Stimulated activated memory B cell treated with anti-CD40 and anti-IgM and Interleukin-4, amounts not matched to agents 10 μg/mL and 1 μg/mL and 100 μg/mL, for 72 hours (primary cell): Measurements from ENCODE around the gene MYPOP.
"Not testable (repeated sequence)": the region's sequence is repeated elsewhere in the genome, so short reads cannot be mapped to it uniquely, and the experiment has no call there.

Experiments used
- ATAC-seq: fragments of 150-1000 bp; cut with Tn5 transposase; 2 replicates; pipeline ENCODE4 v1.10.0; 2021
- H3K27ac Mint-ChIP-seq: one replicate; pipeline ENCODE4 v1.8.0; 2022; ENCODE audit warnings: mild to moderate bottlenecking, mixed read lengths
- H3K27me3 Mint-ChIP-seq: one replicate; pipeline ENCODE4 v1.8.0; 2022; ENCODE audit warnings: mixed read lengths
- H3K36me3 Mint-ChIP-seq: one replicate; pipeline ENCODE4 v1.8.0; 2022; ENCODE audit warnings: mixed read lengths
- H3K4me1 Mint-ChIP-seq: one replicate; pipeline ENCODE4 v1.8.0; 2022; ENCODE audit warnings: mixed read lengths
- H3K4me3 Mint-ChIP-seq: one replicate; pipeline ENCODE4 v1.8.0; 2022; ENCODE audit warnings: mild to moderate bottlenecking, moderate library complexity, mixed read lengths
- H3K9me3 Mint-ChIP-seq: one replicate; pipeline ENCODE4 v1.8.0; 2022; ENCODE audit warnings: mixed read lengths

The MYPOP gene

GRCh38 chr19:45881082-45881908, 21.1 kb downstream of the MYPOP start:
- Mint-ChIP-seq H3K4me1 (peaks cover 32% of the 10 kb centered on the region), H3K4me3 (no peak overlapping the region), H3K9me3 (no peaks in the 10 kb centered on the region), H3K27me3 (peaks cover 49% of the 10 kb centered on the region), H3K36me3 (peaks cover 15% of the 10 kb centered on the region), H3K27ac (peak overlapping the region; percentile 0)
- no peak for ATAC-seq

- no peak overlapping the region for H3K4me3 Mint-ChIP-seq
- peaks cover 15% of the 10 kb centered on the region for H3K36me3 Mint-ChIP-seq
- no peaks in the 10 kb centered on the region for H3K9me3 Mint-ChIP-seq
- ATAC-seq, result no peak
- H3K4me1 Mint-ChIP-seq, result peaks cover 34% of the 10 kb centered on the region
- peaks cover 62% of the 10 kb centered on the region for H3K27me3 Mint-ChIP-seq
- H3K27ac Mint-ChIP-seq, result no peak overlapping the region
Observed at GRCh38 chr19:45879971-45880370, 22.4 kb downstream of the MYPOP start.

- Mint-ChIP-seq H3K4me3 (no peak overlapping the region), H3K36me3 (peaks cover 15% of the 10 kb centered on the region), H3K4me1 (peaks cover 34% of the 10 kb centered on the region), H3K27ac (no peak overlapping the region), H3K27me3 (peaks cover 71% of the 10 kb centered on the region), H3K9me3 (no peaks in the 10 kb centered on the region)
- no peak for ATAC-seq
Observed at GRCh38 chr19:45879055-45879454, 23.4 kb downstream of the MYPOP start.

GRCh38 chr19:45878043-45878794, 24.2 kb downstream of the MYPOP start:
- Mint-ChIP-seq H3K27me3 (peaks cover 75% of the 10 kb centered on the region), H3K4me3 (no peak overlapping the region), H3K27ac (no peak overlapping the region), H3K4me1 (peaks cover 27% of the 10 kb centered on the region), H3K36me3 (peaks cover 10% of the 10 kb centered on the region), H3K9me3 (no peaks in the 10 kb centered on the region)
- no peak for ATAC-seq

GRCh38 chr19:45876411-45877197, 25.8 kb downstream of the MYPOP start:
- H3K9me3 Mint-ChIP-seq, result no peaks in the 10 kb centered on the region
- ATAC-seq, result peak; percentile 21
- peaks cover 4% of the 10 kb centered on the region for H3K36me3 Mint-ChIP-seq
- H3K4me3 Mint-ChIP-seq, result no peak overlapping the region
- H3K4me1 Mint-ChIP-seq, result peaks cover 13% of the 10 kb centered on the region
- H3K27ac Mint-ChIP-seq, result no peak overlapping the region
- peaks cover 70% of the 10 kb centered on the region for H3K27me3 Mint-ChIP-seq

- Mint-ChIP-seq H3K4me1 (peaks cover 9% of the 10 kb centered on the region), H3K4me3 (no peak overlapping the region), H3K27me3 (peaks cover 65% of the 10 kb centered on the region), H3K9me3 (no peaks in the 10 kb centered on the region), H3K36me3 (no peaks in the 10 kb centered on the region), H3K27ac (no peak overlapping the region)
- peak; percentile 57 for ATAC-seq
Observed at GRCh38 chr19:45876161-45876410, 26.3 kb downstream of the MYPOP start.

- H3K36me3 Mint-ChIP-seq, result no peaks in the 10 kb centered on the region
- peak overlapping the region; percentile 13 for H3K4me3 Mint-ChIP-seq
- peaks cover 9% of the 10 kb centered on the region for H3K4me1 Mint-ChIP-seq
- H3K9me3 Mint-ChIP-seq, result no peaks in the 10 kb centered on the region
- no peak overlapping the region for H3K27ac Mint-ChIP-seq
- no peak for ATAC-seq
- H3K27me3 Mint-ChIP-seq, result peaks cover 55% of the 10 kb centered on the region
Observed at GRCh38 chr19:45874620-45874966, 27.8 kb downstream of the MYPOP start.

- no peaks in the 10 kb centered on the region for H3K36me3 Mint-ChIP-seq
- H3K27ac Mint-ChIP-seq, result no peak overlapping the region
- H3K9me3 Mint-ChIP-seq, result no peaks in the 10 kb centered on the region
- peaks cover 9% of the 10 kb centered on the region for H3K4me1 Mint-ChIP-seq
- no peak overlapping the region for H3K4me3 Mint-ChIP-seq
- peaks cover 45% of the 10 kb centered on the region for H3K27me3 Mint-ChIP-seq
- no peak for ATAC-seq
Observed at GRCh38 chr19:45873219-45873772, 29.1 kb downstream of the MYPOP start.

- Mint-ChIP-seq H3K4me1 (peaks cover 9% of the 10 kb centered on the region), H3K4me3 (no peak overlapping the region), H3K36me3 (no peaks in the 10 kb centered on the region), H3K27ac (no peak overlapping the region), H3K27me3 (peaks cover 36% of the 10 kb centered on the region), H3K9me3 (no peaks in the 10 kb centered on the region)
- no peak for ATAC-seq
Observed at GRCh38 chr19:45872095-45872919, 30.1 kb downstream of the MYPOP start.

- H3K27me3 Mint-ChIP-seq, result peaks cover 23% of the 10 kb centered on the region
- H3K4me3 Mint-ChIP-seq, result no peak overlapping the region
- no peak for ATAC-seq
- H3K27ac Mint-ChIP-seq, result no peak overlapping the region
- no peaks in the 10 kb centered on the region for H3K36me3 Mint-ChIP-seq
- peaks cover under 1% of the 10 kb centered on the region for H3K4me1 Mint-ChIP-seq
- H3K9me3 Mint-ChIP-seq, result no peaks in the 10 kb centered on the region
Observed at GRCh38 chr19:45870798-45871197, 31.6 kb downstream of the MYPOP start.

- not testable (repeated sequence) for ATAC-seq, H3K27ac Mint-ChIP-seq, H3K4me3 Mint-ChIP-seq, H3K9me3 Mint-ChIP-seq, H3K36me3 Mint-ChIP-seq
- peaks cover 16% of the 10 kb centered on the region for H3K4me1 Mint-ChIP-seq
- H3K27me3 Mint-ChIP-seq, result peaks cover 26% of the 10 kb centered on the region
Observed at GRCh38 chr19:45867241-45867640, 35.2 kb downstream of the MYPOP start.

GRCh38 chr19:45866400-45867176, 35.8 kb downstream of the MYPOP start:
- ATAC-seq, result no peak
- Mint-ChIP-seq H3K9me3 (no peaks in the 10 kb centered on the region), H3K27ac (no peak overlapping the region), H3K27me3 (peaks cover 26% of the 10 kb centered on the region), H3K4me3 (no peak overlapping the region), H3K4me1 (peaks cover 22% of the 10 kb centered on the region), H3K36me3 (no peaks in the 10 kb centered on the region)

GRCh38 chr19:45865269-45865948, 37.0 kb downstream of the MYPOP start:
- H3K36me3 Mint-ChIP-seq, result peaks cover 6% of the 10 kb centered on the region
- H3K9me3 Mint-ChIP-seq, result no peaks in the 10 kb centered on the region
- peaks cover 31% of the 10 kb centered on the region for H3K4me1 Mint-ChIP-seq
- H3K27me3 Mint-ChIP-seq, result peaks cover 26% of the 10 kb centered on the region
- H3K27ac Mint-ChIP-seq, result no peak overlapping the region
- no peak overlapping the region for H3K4me3 Mint-ChIP-seq
- ATAC-seq, result no peak
